Prostate gland (tissue), 2 donors: ENCODE results near the gene DYSF.

Experiments used
- CTCF ChIP-seq, 4 experiments: fragments of 200-600 bp in 2 of 4; fragments of 450-650 bp in 2 of 4; sonication (generic) in 2 of 4; IDR thresholded peaks; 1 replicate in 3 of 4; 2 replicates in 1 of 4; pipeline ENCODE4 v1.5.1; 2016 to 2019; ENCODE audit warnings: antibody characterized with exemption in 4 of 4, mild to moderate bottlenecking in 2 of 4, moderate library complexity in 2 of 4
- POLR2A ChIP-seq: fragments of 450-650 bp; IDR thresholded peaks from one replicate; pipeline ENCODE4 v1.6.1; 2016; ENCODE audit warnings: antibody characterized with exemption, mild to moderate bottlenecking

- no peak for TF ChIP-seq CTCF (IDR thresholded peaks at IDR 0.05)
- no peak for TF ChIP-seq POLR2A
Observed at GRCh38 chr2:71556692-71557250, 103.4 kb downstream of the DYSF start.
